SU-DHL-6 (cell line): ENCODE results near the gene ASTN1.

Source experiments
- H2AFZ ChIP-seq: fragments of 200-600 bp; sonication (generic); 2 replicates; pipeline ENCODE4 v1.6.1; 2014; ENCODE audit warnings: low read depth, mild to moderate bottlenecking, moderate library complexity, mixed read lengths, antibody characterized with exemption, low read length; ENCODE audit not compliant: severe bottlenecking
- H3F3A ChIP-seq: fragments of 200-600 bp; shearing (Covaris generic); 2 replicates; pipeline ENCODE4 v1.6.0; 2016; ENCODE audit warnings: antibody characterized with exemption, mild to moderate bottlenecking; ENCODE audit not compliant: insufficient read depth
- H3K27ac ChIP-seq: fragments of 200-600 bp; sonication (generic); 2 replicates; pipeline ENCODE4 v1.5.1; 2016; ENCODE audit warnings: low read depth, mild to moderate bottlenecking, low read length, moderate library complexity, mixed read lengths
- H3K27me3 ChIP-seq: fragments of 200-600 bp; sonication (generic), shearing (Covaris generic); 2 replicates; pipeline ENCODE4 v1.6.0; 2014; ENCODE audit warnings: mild to moderate bottlenecking, low read length
- H3K36me3 ChIP-seq: fragments of 200-600 bp; sonication (generic); 2 replicates; pipeline ENCODE4 v1.6.1; 2014; ENCODE audit warnings: mild to moderate bottlenecking, low read length, mixed read lengths
- H3K4me2 ChIP-seq: fragments of 300-600, 200-600 bp; shearing (Covaris generic), sonication (generic); 2 replicates; pipeline ENCODE4 v1.6.0; 2014; ENCODE audit warnings: low read length, low read depth, mild to moderate bottlenecking; ENCODE audit not compliant: poor library complexity, severe bottlenecking
- H3K4me3 ChIP-seq: fragments of 200-600 bp; sonication (generic); 2 replicates; pipeline ENCODE4 v1.5.1; 2014; ENCODE audit warnings: antibody characterized with exemption, low read length, mild to moderate bottlenecking, mixed read lengths; ENCODE audit not compliant: insufficient read depth, poor library complexity, severe bottlenecking
- H3K79me2 ChIP-seq: fragments of 200-600 bp; sonication (generic); 2 replicates; pipeline ENCODE4 v1.6.1; 2014; ENCODE audit warnings: mild to moderate bottlenecking, low read length, moderate library complexity; ENCODE audit not compliant: insufficient read depth
- H3K9ac ChIP-seq: fragments of 200-600 bp; sonication (generic); 2 replicates; pipeline ENCODE4 v1.7.0; 2014; ENCODE audit warnings: mild to moderate bottlenecking, low read length
- H3K9me2 ChIP-seq: fragments of 200-600 bp; sonication (generic); replicated peaks from 2 replicates; pipeline ENCODE4 v1.6.1; 2014; ENCODE audit warnings: low read length; ENCODE audit not compliant: insufficient read depth
- H3K9me3 ChIP-seq: fragments of 200-600 bp; sonication (generic); 2 replicates; pipeline ENCODE4 v1.6.1; 2014; ENCODE audit warnings: low read length, mixed read lengths; ENCODE audit not compliant: insufficient read depth
- H4K20me1 ChIP-seq: fragments of 200-600 bp; sonication (generic); 2 replicates; pipeline ENCODE4 v1.6.1; 2014; ENCODE audit warnings: low read depth, mild to moderate bottlenecking, antibody characterized with exemption, low read length, moderate library complexity, mixed read lengths
- EZH2phosphoT487 ChIP-seq: fragments of 200-600 bp; sonication (generic), shearing (Covaris generic); conservative IDR thresholded peaks from 2 replicates; pipeline ENCODE4 v1.6.1; 2018; ENCODE audit warnings: mild to moderate bottlenecking, antibody characterized with exemption, low read length, moderate library complexity, mixed read lengths
- TF ChIP-seq, protein P1 (sequence below): fragments of 200-600 bp; sonication (generic); IDR thresholded peaks from one replicate; pipeline ENCODE4 v1.5.1; 2017; ENCODE audit warnings: antibody characterized with exemption, mild to moderate bottlenecking, low read length, moderate library complexity; ENCODE audit not compliant: insufficient read depth, poor library complexity, severe bottlenecking

The ASTN1 gene

DNA sequence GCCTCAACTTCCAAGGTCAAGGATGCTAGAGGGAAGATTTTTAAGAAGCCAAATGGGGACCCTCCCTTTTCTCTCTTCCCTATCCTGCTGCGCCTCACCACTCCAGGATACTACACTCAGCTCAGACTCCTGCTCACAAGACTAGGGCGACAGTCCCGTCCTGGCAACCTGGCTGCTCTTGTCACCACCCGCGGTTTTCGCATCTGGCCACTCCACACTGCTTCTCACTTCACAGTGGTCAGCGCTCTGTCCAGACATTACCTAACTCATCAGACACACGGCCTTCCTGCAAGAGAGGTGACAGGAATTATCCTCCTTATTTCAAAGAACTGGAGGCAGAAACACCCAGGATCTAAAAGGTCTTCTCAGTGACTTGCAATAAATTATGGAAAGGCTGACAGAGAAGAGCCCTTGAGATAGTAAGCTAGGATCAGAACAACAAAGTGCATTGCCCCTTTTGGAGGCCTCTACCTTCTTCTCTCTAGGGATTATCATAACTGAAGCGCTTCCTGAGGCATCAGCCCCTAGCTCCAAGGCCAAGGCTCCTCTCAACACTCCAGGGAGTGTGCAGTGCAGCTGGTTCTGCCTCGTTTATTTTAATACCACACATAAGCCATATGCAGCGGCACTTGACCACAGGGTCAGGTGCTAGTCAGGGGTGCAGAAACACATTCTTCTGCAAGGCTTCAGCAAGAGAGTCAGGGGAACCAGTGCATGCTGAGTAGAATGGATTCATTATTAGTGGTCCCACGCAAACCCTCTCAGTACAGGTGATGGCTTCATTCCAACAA lies 41.9 kb downstream of the ASTN1 start:
- Histone ChIP-seq H2AFZ (no peak overlapping the region), H3K9ac (no peak overlapping the region)
- TF ChIP-seq, protein P1, sequence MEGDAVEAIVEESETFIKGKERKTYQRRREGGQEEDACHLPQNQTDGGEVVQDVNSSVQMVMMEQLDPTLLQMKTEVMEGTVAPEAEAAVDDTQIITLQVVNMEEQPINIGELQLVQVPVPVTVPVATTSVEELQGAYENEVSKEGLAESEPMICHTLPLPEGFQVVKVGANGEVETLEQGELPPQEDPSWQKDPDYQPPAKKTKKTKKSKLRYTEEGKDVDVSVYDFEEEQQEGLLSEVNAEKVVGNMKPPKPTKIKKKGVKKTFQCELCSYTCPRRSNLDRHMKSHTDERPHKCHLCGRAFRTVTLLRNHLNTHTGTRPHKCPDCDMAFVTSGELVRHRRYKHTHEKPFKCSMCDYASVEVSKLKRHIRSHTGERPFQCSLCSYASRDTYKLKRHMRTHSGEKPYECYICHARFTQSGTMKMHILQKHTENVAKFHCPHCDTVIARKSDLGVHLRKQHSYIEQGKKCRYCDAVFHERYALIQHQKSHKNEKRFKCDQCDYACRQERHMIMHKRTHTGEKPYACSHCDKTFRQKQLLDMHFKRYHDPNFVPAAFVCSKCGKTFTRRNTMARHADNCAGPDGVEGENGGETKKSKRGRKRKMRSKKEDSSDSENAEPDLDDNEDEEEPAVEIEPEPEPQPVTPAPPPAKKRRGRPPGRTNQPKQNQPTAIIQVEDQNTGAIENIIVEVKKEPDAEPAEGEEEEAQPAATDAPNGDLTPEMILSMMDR = no peak
- no peak for TF ChIP-seq EZH2phosphoT487

GRCh38 chr1:177119311-177119710 lies 45.2 kb downstream of the ASTN1 start:
- H3K27me3 ChIP-seq = no peaks in the 10 kb centered on the region
- no peak for TF ChIP-seq EZH2phosphoT487
- TF ChIP-seq, protein P1 = no peak

More for the DNA sequence above, 41.9 kb downstream of the ASTN1 start:
- no peaks in the 10 kb centered on the region for H3K79me2 ChIP-seq
- no peaks in the 10 kb centered on the region for H3K27me3 ChIP-seq
- no peaks in the 10 kb centered on the region for H4K20me1 ChIP-seq
- H3K4me2 ChIP-seq = no peak overlapping the region
- no peaks in the 10 kb centered on the region for H3K9me2 ChIP-seq
- no peaks in the 10 kb centered on the region for H3K9me3 ChIP-seq
- no peaks in the 10 kb centered on the region for H3K36me3 ChIP-seq
- H3K4me3 ChIP-seq = no peak overlapping the region
- no peaks in the 10 kb centered on the region for H3F3A ChIP-seq
- no peak overlapping the region for H3K27ac ChIP-seq

DNA sequence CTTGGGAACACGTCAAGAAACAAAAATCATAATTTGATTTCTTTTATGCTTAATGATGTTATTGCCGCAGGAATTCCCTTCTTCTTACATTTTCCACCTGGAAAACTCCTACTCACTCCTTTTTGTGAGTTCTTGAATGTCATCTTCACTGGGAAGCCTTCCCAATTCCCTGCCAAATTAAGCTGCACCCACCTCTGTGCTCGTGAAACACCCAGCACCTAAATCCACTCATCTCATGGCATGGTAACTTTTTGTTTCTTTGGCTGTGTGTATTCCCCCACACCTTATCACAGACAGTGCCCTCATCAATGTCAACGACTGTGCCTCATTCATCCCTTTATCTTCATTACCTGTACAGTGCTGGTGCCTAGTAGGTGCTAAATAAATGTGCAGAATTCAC lies 45.6 kb downstream of the ASTN1 start:
- H3K4me3 ChIP-seq = no peak overlapping the region
- no peaks in the 10 kb centered on the region for H3K27me3 ChIP-seq
- no peak overlapping the region for H3K27ac ChIP-seq
- no peak overlapping the region for H2AFZ ChIP-seq
- H3K36me3 ChIP-seq = no peaks in the 10 kb centered on the region
- TF ChIP-seq EZH2phosphoT487 = no peak
- TF ChIP-seq, protein P1 = no peak
- H3K4me2 ChIP-seq = no peak overlapping the region
- H3K9ac ChIP-seq = no peak overlapping the region
- H4K20me1 ChIP-seq = no peaks in the 10 kb centered on the region
- H3F3A ChIP-seq = no peaks in the 10 kb centered on the region
- H3K9me2 ChIP-seq = no peaks in the 10 kb centered on the region
- H3K79me2 ChIP-seq = no peaks in the 10 kb centered on the region
- H3K9me3 ChIP-seq = no peaks in the 10 kb centered on the region

More at GRCh38 chr1:177119311-177119710, 45.2 kb downstream of the ASTN1 start:
- no peaks in the 10 kb centered on the region for H4K20me1 ChIP-seq
- H3K9ac ChIP-seq = no peak overlapping the region
- no peaks in the 10 kb centered on the region for H3F3A ChIP-seq
- H2AFZ ChIP-seq = no peak overlapping the region
- H3K27ac ChIP-seq = no peak overlapping the region
- H3K79me2 ChIP-seq = no peaks in the 10 kb centered on the region
- no peaks in the 10 kb centered on the region for H3K9me3 ChIP-seq
- H3K4me3 ChIP-seq = no peak overlapping the region
- no peak overlapping the region for H3K4me2 ChIP-seq
- no peaks in the 10 kb centered on the region for H3K9me2 ChIP-seq
- H3K36me3 ChIP-seq = no peaks in the 10 kb centered on the region
